ENCODE data around the gene ANKS1B.

DNA sequence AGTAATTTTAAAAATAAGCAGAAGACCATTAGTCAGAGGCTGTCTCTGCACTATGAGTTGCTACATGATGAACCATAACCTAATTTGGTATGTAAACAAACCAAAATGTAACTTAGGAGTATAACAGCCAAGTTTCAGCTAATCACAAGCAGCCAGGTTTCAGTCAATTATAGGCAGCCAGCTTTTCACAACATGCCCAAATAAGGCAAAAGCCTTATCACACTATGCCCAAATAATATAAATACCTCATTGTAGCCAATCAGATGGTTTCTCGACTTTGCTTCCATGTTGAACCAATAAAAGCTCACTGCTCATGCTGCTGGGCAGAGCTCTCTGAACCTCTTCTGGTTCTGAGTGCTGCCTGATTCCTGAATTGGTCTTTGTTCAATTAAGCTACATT is 298.6 kb downstream of the ANKS1B start:
- TF ChIP-seq ZNF514 (tag by site-specific recombination; IDR thresholded peaks at IDR 0.05), result no peak
- no peak for TF ChIP-seq CTCF (tag by site-specific recombination; IDR thresholded peaks at IDR 0.05)
- TF ChIP-seq ZNF121 (tag by site-specific recombination; IDR thresholded peaks at IDR 0.05), result no peak
- TF ChIP-seq ZNF623 (tag by site-specific recombination; IDR thresholded peaks at IDR 0.05), result no peak
- TF ChIP-seq ZNF664 (tag by site-specific recombination; IDR thresholded peaks at IDR 0.05), result no peak

Measured in HEK293 (cell line).